Caki2 (cell line): ENCODE results near the gene WNT11. TPM values are rescaled to one million over a fixed set of nuclear protein-coding genes. Genes with fewer than 3 reads are reported as not detected.

ENCODE experiments used
- DNase-seq: peaks from one replicate; pipeline ENCODE4 v3.0.0-alpha.2; 2015; ENCODE audit warnings: low read depth
- in situ Hi-C: cut with HindIII; loops from 2 replicates; pipeline ENCODE4 v1.10.0; 2016; ENCODE audit warnings: low sequenced_read_pairs, low pct_unique_long_range_greater_than_20kb, mixed read lengths
- total RNA-seq: library from RNA; depleted of rRNA; stranded (reverse); fragments of >200 nt; shearing (Covaris generic); gene quantifications from 2 replicates; pipeline ENCODE4 v1.2.3, GENCODE V29; 2014; ENCODE audit warnings: low replicate concordance; rRNA removed

Gene WNT11
- 3.7 and 4.9 TPM in 2 replicates for total RNA-seq

- in situ Hi-C loops, result no loop called here
These were observed at the start of gene WNT11 for GRCh38 chr11:76206327-76207081. Gene WNT11 (minus strand): TSS chr11:76206502. CDS start chr11:76206407, 95 bp downstream.

DNA sequence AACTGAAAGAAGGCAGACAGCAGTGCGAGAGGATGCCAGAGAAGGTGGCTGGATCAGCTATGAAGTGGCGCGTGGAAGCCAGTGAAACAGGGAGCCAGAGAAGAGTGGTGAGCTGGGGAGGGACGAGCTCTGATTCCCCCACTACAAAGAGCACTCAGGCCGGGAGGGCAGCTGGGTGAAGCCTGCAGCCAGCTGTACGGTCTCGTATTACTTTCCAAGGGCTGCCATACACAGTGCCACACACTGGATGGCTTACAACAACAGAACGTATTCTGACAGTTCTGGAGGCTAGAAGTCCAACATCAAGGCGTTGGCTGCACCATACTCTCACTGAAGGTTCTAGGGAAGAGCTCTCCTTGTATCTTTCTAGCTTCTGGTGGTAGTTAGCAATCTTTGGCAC, 47.1 kb upstream of the WNT11 start:
- in situ Hi-C loops, result no loop called here
- DNase-seq, result no peak

More at GRCh38 chr11:76206327-76207081, at the start of gene WNT11:
- DNase-seq, result peak; percentile 59

- DNase-seq, result no peak
- in situ Hi-C loops, result no loop called here
These were observed 46.3 kb upstream of the WNT11 start for GRCh38 chr11:76252631-76253070.

DNA sequence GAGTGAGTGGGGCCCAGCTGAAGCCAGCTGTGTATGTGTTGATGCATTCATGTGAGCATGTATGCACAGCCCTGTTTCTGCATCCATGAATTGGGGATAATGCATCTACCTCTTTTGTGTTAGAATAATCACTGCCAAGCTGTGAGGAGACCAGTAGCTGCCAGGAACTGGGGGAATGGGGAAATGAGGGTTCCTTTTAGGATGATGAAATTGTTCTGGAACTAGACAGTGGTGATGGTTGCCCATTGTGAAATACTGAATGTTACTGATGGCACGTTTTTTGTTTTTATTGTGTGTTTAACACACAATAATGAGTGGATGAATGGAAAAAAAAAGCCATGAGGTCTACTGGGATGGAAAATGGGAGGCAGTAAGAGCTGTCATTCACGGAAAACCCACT, 45.3 kb upstream of the WNT11 start:
- in situ Hi-C loops, result no loop called here
- no peak for DNase-seq

DNA sequence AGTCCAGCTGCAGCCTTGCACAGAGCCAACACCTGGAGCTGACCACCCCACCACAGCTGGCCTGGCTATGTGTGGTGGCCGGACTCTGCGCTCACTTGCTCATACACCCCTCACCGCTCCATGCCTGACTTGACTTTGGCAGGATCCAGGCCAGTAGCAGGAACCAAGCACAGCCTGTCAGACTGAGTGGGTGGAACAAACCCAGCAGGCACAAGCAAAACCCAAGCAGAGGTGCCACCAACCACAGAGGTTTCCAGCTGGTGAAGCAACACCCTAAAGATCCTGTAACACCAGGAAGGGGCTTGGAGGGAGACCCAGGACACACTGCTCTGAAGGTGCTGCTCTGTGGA, 44.9 kb upstream of the WNT11 start:
- in situ Hi-C loops, result no loop called here
- DNase-seq, result no peak

GRCh38 chr11:76250520-76251225, 44.4 kb upstream of the WNT11 start:
- in situ Hi-C loops, result no loop called here
- no peak for DNase-seq

GRCh38 chr11:76249195-76249741, 43.0 kb upstream of the WNT11 start:
- in situ Hi-C loops, result no loop called here

DNA sequence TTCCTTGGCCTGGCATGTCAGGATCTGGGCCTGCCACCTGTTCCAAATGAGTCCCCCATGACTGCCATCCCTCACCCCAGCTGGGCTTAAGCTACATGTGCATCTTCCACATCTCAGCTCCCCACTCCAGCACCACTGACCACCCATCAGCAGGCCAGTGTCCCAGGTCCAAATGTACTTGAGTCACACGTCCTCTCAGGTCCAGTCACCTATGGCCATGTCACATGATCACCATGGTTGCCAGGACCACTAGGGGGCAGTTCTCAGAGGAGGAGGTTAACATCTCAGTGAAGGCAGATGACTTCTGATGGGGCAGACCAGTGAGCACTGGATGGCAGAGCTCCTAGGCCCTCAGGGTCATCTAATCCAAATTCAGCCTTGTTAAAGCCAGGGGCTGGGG, 41.9 kb upstream of the WNT11 start:
- DNase-seq, result no peak
- in situ Hi-C loops, result no loop called here

More at GRCh38 chr11:76249195-76249741, 43.0 kb upstream of the WNT11 start:
- DNase-seq, result no peak

- in situ Hi-C loops, result no loop called here
- no peak for DNase-seq
These were observed 40.8 kb upstream of the WNT11 start for GRCh38 chr11:76247091-76247490.

- no peak for DNase-seq
- in situ Hi-C loops, result no loop called here
These were observed 40.1 kb upstream of the WNT11 start for GRCh38 chr11:76246271-76246933.

DNA sequence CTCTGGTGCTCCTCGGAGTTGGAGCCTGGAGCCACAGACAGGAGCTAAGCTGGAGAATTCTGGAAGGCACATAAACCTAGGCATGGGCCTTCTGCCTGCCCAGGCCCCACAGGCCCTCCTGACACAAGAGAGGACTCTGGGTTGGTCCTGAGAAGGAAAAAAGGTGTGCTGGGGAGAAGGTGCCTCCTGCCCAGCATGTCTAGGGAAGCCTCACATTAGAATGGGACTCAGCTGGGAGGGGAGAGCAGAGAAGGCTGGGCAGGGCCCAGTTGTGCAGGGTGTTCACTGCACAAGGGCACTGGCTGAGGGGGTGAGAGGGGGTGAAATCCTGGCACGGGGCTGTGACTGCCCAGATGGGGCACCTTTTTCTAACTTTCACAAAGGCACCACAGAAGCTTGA, 39.4 kb upstream of the WNT11 start:
- DNase-seq, result no peak
- in situ Hi-C loops, result no loop called here

GRCh38 chr11:76244316-76244851, 38.1 kb upstream of the WNT11 start:
- in situ Hi-C loops, result no loop called here
- DNase-seq, result no peak

- in situ Hi-C loops, result no loop called here
- no peak for DNase-seq
These were observed 37.6 kb upstream of the WNT11 start for GRCh38 chr11:76243957-76244285.

GRCh38 chr11:76243193-76243956, 37.1 kb upstream of the WNT11 start:
- no peak for DNase-seq
- in situ Hi-C loops, result no loop called here

GRCh38 chr11:76242004-76242779, 35.9 kb upstream of the WNT11 start:
- DNase-seq, result no peak
- in situ Hi-C loops, result no loop called here

DNA sequence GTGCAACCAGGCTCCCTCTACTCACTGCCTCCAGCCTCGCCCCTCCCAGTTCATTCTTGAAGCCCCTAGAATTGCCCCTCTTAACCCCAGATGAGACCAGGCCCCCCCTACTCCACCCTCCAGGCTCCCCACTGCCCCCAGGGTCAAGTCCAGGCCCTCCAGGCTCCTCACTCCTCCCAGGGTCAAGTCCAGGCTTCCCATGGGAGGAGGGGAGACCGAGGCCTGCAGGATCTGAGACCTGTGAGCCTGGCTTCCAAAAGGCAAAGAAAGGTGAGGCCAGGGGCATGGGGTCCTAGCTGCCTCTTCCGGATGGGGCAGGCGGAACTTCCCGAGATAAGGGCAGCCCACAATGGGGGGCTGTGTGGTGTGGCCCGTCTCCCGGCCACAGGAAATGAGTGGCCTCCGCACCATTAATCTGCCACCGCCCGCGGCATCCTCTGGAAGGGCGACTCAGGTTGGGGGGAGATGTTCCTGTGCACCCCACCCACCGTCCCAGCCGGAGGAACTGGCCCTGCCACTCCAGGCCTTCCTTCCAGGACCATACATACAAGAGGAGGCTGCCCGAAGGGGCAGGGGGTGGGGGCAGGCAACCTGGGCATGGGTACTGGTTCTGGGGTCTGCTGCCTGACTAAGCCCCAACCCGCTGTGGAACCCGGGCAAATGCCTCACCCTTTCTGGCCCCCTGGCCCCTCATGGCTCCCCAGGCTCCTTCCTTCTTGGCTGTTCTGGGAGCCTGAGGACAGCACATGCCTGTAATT, 35.1 kb upstream of the WNT11 start:
- DNase-seq, result no peak
- in situ Hi-C loops, result no loop called here

DNA sequence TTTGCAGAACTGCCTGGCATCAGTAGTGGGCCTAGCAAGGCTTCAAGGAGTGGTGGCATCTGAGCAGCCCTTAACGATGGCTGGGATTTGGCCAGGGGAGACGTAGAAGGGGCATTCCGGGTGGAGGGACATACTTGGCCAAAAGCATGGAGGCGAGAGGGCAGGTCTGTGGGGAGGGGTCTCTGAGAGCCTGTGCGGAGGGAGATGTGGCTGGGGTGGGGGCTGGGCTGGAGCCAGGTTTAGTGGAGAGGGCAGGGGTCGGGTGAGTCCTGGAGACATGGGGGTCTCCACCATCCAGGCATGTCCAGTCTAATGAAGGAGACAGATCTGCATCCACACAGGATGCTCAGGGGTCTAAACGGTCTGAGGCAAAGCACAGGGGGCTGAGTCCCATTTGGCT, 34.4 kb upstream of the WNT11 start:
- no peak for DNase-seq

More for the DNA sequence above, 34.4 kb upstream of the WNT11 start:
- in situ Hi-C loops, result no loop called here
